ENCODE results near the gene DAD1. TPM values are rescaled to one million over a fixed set of nuclear protein-coding genes. Genes with fewer than 3 reads are reported as not detected.
"Not testable (repeated sequence)": the region's sequence is repeated elsewhere in the genome, so short reads cannot be mapped to it uniquely, and the experiment has no call there.

DAD1 gene
- total RNA-seq, 1 donor from 2014 or later, result 172 TPM

- no peak for DNase-seq (ENCODE audit: low spot score)
Measured at GRCh38 chr14:22552001-22552826, 36.8 kb downstream of the DAD1 start.

- DNase-seq (ENCODE audit: low spot score), result no peak
Measured at GRCh38 chr14:22551605-22551997, 37.4 kb downstream of the DAD1 start.

- DNase-seq (ENCODE audit: low spot score), result no peak
Measured at GRCh38 chr14:22549981-22550673, 38.9 kb downstream of the DAD1 start.

- no peak for DNase-seq (ENCODE audit: low spot score)
Measured at GRCh38 chr14:22549324-22549962, 39.6 kb downstream of the DAD1 start.

GRCh38 chr14:22547948-22548750 lies 40.9 kb downstream of the DAD1 start:
- DNase-seq (ENCODE audit: low spot score), result no peak

- no peak for DNase-seq (ENCODE audit: low spot score)
Measured at GRCh38 chr14:22547313-22547947, 41.6 kb downstream of the DAD1 start.

GRCh38 chr14:22546722-22547071 lies 42.3 kb downstream of the DAD1 start:
- DNase-seq (ENCODE audit: low spot score), result no peak

GRCh38 chr14:22545842-22546721 lies 42.9 kb downstream of the DAD1 start:
- no peak for DNase-seq (ENCODE audit: low spot score)

GRCh38 chr14:22544881-22545420 lies 44.1 kb downstream of the DAD1 start:
- DNase-seq (ENCODE audit: low spot score), result no peak

GRCh38 chr14:22544406-22544805 lies 44.6 kb downstream of the DAD1 start:
- DNase-seq (ENCODE audit: low spot score), result no peak

- DNase-seq (ENCODE audit: low spot score), result not testable (repeated sequence)
Measured at GRCh38 chr14:22543570-22544357, 45.3 kb downstream of the DAD1 start.

- no peak for DNase-seq (ENCODE audit: low spot score)
Measured at GRCh38 chr14:22542360-22542759, 46.7 kb downstream of the DAD1 start.

- no peak for DNase-seq (ENCODE audit: low spot score)
Measured at GRCh38 chr14:22541721-22542120, 47.3 kb downstream of the DAD1 start.

GRCh38 chr14:22540811-22541360 lies 48.1 kb downstream of the DAD1 start:
- DNase-seq (ENCODE audit: low spot score), result no peak

GRCh38 chr14:22540293-22540692 lies 48.7 kb downstream of the DAD1 start:
- no peak for DNase-seq (ENCODE audit: low spot score)

GRCh38 chr14:22539831-22540230 lies 49.2 kb downstream of the DAD1 start:
- DNase-seq (ENCODE audit: low spot score), result no peak

- no peak for DNase-seq (ENCODE audit: low spot score)
Measured at GRCh38 chr14:22538671-22539228, 50.3 kb downstream of the DAD1 start.

- no peak for DNase-seq (ENCODE audit: low spot score)
Measured at GRCh38 chr14:22537436-22538310, 51.4 kb downstream of the DAD1 start.

Data from ureter (tissue), 1 donor.